Stimulated activated CD4-positive, alpha-beta T cell treated with anti-CD3 and anti-CD28 coated beads, Interleukin-1b, Interleukin-23, amount 100 ng/mL, for 1 hour (primary cell): Measurements from ENCODE around the gene WDR1.

Experiments
- DNase-seq, 2 donors: peaks; one replicate each; pipeline ENCODE4 v3.0.0-alpha.2; 2020; ENCODE audit warnings: low read depth in 2 of 2

The WDR1 gene

DNA sequence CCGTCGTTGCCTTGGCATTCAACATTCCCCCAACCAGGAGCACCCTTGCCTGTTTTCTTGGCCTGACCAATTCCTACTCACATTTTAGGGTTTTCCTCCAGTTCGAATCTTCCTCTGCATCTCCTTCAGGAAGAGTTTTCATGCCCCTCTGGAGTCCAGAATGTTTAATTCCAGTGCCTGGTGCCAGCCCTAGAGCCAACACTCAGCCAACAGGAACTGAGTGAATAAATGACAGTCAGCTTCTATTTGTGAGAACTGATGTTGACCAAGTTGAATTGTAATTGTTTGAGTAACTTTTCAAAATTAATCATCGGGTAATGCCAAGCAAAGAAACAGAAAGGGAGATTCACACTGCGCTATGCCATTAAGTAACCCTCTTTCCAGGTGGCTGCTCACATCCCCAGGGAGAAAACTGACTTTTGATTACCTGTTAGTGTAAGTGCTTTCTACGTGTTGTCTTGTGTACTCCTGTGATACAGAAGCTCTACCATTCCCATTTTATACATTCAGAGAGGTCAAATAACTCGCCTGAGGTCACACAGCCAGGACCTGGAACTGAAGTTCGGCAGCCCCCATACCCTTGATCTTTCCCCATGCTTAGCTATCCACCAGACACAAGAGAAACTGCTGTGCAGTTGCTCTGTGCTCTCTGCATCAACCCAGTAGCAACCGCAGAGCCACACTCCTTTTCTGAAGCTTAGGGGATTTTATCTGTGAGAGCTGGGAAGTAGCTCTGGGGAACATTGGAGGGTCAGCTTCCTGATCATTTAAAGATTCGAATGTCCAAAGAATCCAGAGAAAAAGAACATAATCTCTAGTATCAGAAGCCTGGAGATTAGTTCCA, 76.3 kb downstream of the WDR1 start:
- no peak for DNase-seq

DNA sequence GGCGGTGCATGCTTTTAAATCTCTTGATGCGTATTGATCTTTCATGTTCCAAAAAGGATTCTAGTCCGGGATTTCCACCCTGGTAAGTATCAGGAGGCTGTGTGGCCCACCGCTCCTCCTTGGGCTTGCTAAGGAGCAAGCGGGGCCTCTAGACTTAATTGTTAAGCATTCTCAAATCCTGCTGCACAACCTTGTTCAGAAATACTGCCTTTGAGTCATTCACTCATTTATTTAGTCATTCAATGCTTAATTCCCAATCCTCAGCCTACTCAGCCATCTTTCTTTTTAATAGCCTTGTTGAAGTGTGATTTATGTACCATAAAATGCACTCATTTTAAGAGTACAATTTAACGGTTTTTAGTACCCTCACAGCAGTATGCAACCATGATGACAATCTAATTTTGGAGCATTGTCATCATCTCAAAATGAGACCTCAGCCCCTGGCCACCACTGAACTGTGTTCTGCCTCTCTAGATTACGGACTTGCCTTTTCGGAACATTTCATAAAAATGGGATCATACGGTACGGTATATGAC, 79.7 kb downstream of the WDR1 start:
- no peak for DNase-seq

DNA sequence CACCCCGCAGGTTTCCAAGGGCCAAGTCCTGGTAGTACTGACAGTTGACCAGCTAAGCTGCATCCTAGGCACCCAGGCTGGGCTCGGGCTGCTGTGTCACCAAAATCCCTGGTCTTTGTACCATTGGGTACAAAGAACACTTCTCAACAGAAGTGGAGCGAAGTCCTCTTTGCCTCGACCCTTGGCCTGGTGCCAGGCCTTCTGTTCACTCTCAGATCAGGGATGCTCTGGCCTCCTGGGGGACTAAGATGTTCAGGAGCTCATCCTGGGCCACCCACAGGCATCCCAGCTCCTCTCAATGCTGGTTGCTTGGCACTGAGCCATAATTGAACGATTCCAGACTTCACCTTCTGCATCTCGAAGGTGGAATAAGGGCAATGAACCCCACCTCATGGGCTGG, 81.5 kb downstream of the WDR1 start:
- no peak for DNase-seq

DNA sequence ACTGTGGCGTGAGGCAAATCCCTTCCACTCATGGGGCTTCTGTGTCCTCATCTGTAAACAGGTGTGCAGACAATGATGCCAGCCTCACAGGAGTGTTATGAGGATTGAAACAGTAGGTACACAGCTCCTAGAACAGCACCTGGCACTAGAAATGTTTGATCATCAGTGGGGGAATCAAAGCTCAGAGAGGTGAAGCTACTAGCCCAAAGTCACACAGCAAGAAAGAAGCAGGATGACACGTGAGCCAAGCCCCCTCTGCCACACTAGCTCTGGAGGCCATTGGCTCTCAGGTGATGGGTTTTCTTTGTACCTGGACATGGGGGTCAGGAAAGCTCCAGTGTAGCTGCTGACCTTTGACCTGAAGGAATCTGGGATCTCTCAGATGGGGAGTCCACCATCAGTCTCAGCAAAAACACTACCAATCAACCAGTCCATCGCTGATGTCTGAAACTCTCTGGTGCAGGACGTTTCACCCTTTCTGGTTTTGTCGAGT, 81.9 kb downstream of the WDR1 start:
- DNase-seq, result no peak

DNA sequence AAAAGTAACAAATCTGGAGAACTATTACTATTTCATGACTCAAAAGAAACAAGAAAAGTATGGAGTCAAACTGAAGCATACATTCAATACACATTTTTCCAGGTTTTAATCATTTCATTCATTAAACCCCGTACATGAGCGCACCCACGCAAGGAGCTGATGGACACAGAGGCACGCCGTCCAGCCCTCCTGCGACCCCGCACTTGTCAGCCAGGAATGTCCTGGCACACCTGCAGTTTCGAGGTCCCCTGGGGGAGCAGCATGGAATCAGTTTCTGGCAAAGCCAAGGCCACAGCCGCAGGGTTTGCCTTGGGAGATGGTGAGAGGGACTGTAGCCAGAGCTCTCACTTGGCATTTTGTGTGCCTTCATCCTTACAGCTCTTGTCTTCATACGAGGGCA, 82.5 kb downstream of the WDR1 start:
- DNase-seq, result no peak

DNA sequence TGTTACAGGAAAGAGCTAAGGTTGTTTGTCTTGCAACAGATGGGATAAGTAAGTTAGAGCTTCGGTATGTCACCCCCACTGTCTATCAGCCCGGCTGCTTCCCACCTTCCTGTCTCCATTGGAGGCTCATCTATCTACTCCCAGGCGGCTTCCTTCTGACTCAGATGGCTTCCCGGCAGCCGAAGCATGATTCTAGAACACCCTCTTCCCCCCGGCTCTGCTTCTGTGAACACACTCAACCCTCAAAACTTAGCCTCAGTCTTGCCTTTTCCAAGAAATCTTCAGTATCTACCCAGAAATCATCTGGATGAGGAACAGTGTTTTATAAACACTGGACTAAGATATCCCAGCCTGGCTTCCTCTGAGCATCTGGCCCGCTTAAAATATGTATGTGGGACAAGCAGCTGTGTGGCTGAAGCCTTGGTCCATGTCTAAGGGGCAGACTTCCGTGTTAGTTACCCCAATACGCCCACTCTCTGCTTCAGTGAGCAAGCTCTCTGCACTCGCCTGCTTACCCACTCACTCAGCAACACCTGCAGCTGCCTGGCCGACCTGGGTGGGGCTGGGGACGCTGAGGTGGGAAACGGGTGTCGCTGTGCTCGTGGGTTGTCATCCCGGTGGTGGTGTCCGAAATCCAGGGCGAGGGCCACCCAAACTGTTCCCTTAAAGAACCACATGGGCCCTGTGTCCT, 83.3 kb downstream of the WDR1 start:
- DNase-seq, result no peak

DNA sequence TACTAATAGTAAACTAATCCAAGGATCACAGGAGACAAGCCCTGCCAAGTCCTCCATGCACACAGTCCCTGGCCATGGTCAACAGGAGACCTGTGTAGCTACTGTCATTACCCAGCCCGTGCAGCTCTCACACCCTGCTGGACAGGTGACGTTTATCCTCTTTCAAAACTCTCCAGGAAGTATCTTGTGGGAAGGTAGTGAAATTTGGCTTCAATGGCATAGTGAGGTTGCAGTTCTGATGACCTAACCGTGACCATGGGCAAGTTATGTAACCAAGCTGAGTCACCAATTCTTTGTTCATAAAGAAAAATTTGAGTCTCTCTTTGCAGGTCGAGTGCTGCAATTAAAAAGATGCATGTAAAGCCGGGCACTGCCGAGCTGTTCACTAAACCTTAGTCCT, 84.0 kb downstream of the WDR1 start:
- DNase-seq, result no peak

DNA sequence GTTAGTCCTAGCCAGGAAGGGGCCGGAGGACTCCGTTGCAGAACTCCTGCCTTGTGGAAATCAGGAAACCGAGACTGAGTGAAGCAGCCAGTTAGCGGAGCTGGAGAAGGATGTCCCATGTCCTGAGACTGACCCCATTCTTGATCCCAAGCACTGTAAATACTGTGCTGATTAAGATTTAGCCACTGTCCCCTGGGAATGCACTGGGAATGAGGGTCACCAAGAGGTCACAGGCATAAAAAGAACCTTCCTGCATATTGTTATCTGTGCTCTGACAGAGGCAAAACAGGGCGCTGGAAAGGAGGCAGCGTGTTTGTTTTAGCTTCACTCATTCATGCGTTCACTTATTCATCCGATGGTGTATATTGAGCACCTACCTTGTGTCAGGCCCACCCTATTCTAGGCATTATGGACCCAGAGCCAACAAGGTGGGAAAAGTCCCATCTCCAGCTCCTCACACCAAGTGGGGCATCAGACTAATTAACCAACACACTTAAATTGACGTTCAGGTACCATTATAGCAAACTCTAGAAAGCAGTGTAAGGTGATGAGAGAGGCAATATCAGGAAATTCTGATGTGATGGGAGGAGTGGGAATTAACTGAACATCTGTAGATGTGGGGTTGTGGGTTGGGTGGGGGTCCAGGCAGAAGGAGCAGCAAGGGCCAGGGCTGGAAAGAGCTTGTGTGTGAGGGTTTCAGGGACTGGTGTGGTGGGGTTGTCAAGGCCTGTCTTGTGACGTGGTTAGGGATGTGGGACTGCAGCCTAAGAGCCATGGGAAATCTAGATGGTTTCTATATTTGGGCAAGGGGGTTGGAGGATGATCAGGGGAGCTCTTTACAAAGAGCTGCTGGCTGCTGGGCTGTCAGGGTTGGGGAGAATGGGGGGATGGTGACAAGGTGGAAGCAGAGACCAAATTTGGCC, 84.7 kb downstream of the WDR1 start:
- DNase-seq, result no peak

DNA sequence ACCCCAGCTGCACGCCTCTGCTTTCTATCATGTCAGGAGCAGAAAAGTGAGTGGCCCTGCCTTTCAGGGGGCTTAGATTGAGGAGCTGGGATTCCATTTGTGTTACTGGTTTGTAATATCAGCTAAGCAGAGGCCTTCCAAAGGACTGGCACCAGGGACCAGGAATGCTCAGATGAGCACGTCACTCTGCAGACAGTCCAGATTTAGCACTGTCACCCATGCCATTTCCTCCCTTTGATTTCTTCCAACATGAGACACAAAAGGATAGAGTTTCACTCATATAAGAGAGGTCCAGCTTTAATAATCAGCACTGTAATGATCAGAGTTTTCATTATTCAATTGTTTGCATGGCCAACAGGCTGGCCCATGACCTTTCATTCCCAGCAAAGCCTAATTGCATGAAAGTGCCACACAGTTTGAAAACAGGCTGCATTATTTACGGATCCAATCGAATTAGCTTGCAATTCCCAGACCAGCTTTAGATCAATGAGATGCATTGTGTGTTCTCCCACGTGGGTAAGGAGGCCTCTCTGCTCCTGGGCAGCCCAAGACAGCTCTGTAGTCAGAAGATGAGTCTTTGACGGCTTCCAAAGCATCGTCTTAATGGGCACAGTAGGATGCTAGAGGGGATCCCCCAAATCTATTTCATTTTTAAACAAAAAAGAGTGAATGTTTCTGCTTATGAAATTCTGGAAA, 85.5 kb downstream of the WDR1 start:
- DNase-seq, result no peak

DNA sequence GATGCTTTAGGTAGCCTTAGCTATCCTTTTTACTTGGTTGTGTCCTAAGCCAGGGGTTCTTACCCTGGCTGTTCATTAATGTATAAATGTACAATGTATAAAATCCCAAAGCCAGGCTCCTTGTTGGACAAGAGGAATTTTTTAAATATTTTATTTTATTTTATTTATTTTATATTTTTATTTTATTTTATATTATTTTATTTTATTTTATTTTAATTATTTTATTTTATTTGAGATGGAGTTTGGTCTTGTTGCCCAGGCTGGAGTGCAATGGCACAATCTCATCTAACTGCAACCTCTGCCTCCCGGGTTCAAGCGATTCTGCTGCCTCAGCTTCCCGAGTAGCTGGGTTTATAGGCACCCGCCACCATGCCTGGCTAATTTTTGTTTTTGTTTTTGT, 87.2 kb downstream of the WDR1 start:
- DNase-seq, result no peak

DNA sequence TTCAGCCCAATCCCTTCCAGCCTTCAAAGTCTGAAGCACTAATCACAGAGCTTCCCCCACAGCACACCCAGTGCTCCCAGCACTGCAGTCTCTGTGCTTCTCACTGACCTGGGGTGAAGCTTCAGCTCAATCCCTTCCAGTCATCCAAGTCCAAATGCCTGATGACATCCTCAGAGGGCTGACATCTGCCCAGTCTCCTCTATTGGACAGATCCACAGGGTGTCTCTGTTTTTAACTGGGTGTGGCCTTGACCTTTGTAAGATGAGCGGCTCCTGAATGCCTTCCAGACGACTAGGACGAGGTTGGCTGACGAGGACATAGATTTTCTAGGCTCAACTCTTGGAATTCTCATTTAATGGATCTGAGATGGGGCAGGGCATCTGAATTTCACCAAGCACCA, 87.7 kb downstream of the WDR1 start:
- DNase-seq, result no peak

DNA sequence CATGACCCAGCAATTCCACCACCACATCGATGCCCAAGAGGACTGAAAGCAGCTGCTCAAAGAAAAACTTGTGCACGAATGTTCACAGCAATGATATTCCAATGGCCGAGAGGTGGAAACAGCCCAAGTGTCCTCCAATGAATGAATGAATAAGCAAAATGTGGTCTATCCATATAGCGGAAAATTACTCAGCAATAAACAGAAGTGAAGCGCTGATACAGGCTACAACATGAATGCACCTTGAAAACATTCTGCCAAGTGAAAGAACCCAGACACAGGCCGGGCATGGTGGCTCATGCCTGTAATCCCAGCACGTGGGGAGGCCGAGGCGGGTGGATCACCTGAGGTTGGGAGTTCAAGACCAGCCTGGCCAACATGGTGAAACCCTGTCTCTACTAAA, 90.1 kb downstream of the WDR1 start:
- no peak for DNase-seq

DNA sequence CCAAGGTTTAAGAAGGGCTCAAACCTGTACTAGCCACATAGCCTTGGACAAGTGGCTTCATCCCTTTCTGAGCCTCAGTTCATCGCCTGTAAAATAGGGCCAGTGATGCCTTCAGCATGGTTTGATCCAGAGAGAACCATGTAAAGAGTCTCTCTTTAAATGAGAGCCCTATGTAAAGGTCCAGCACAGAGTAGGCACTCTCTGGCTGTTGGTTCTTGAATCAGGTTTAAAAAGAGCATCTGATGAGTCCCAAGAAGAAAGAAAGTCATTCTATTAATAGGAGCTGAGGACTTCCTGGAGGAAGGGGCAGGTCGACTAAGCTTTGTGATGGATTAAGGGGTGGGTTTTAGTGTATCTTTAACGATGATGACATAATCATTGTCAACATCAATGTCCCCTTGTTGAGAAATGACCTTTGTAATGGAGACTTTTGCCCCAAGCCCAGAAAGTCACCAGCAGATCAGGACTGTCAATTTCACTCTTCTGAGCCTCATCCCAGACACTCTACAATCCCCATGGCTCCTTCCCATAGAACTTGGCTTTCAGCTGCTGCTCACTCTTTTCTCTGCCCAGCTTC, 91.3 kb downstream of the WDR1 start:
- DNase-seq, result no peak
